ENCODE results near the gene DNAAF1. TPM values are rescaled to one million over a fixed set of nuclear protein-coding genes. Genes with fewer than 3 reads are reported as not detected.

Gene DNAAF1
- total and polyA plus RNA-seq, 2 donors (not counting 3 experiments of a cell fraction or from before 2014, with no cell fraction given): 0.01 TPM; not detected in 1

- Histone ChIP-seq H3K36me3 (ENCODE audit: control insufficient read depth in 2 of 2, extremely low read depth in 1 of 2, insufficient read depth in 2 of 2, low read length in 2 of 2) (peaks cover 6 to 44% of the 10 kb centered on the region in 2 experiments), H3K4me3 (replicated peaks in 1 of 3; ENCODE audit: insufficient read depth in 1 of 3, low read depth in 1 of 3, low read length in 3 of 3) (no peak overlapping the region), H3K9me3 (replicated peaks; ENCODE audit: control insufficient read depth, insufficient read depth, low read length) (no peaks in the 10 kb centered on the region), H3K9me1 (replicated peaks; ENCODE audit: control insufficient read depth, extremely low read depth, insufficient read depth, low read length) (no peaks in the 10 kb centered on the region), H2AFZ (ENCODE audit: low read depth, low read length) (no peak overlapping the region), H3K27me3 (ENCODE audit: control insufficient read depth in 2 of 2, insufficient read depth in 2 of 2, low read length in 2 of 2) (no peaks in the 10 kb centered on the region), H3K27ac (ENCODE audit: insufficient read depth, low read depth, low read length) (no peak overlapping the region), H3K4me1 (ENCODE audit: control insufficient read depth, extremely low read depth, insufficient read depth, low read length) (peaks cover 25% of the 10 kb centered on the region), H3K79me2 (ENCODE audit: control insufficient read depth, insufficient read depth, low read length) (peaks cover 7% of the 10 kb centered on the region), H3K9ac (replicated peaks; ENCODE audit: extremely low read depth, insufficient read depth, low read length) (no peak overlapping the region), H4K20me1 (replicated peaks; ENCODE audit: control insufficient read depth, extremely low read depth, insufficient read depth, low read length) (no peaks in the 10 kb centered on the region), H3K4me2 (ENCODE audit: insufficient read depth, low read length) (no peak overlapping the region)
- dilution Hi-C loops (cut with MboI; ENCODE audit: extremely low pct_ligation_motif_present, low sequenced_read_pairs): no loop called here
- no TSS peak for BruUV-seq (replicated peaks)
- CTCF ChIA-PET: interaction anchor here (1.1 to 2.0 kb wide), 3 partner anchors 9 to 223 kb away, joined by 3 to 6 read pairs (median 3); no protein-coding TSS in a partner anchor
- FAIRE-seq: no peak
- no peak for DNase-seq (ENCODE audit: low read depth, low spot score)
- intact Hi-C loops (cut with micrococcal nuclease): loop anchor here (5.0 kb wide), 1 partner anchor 212 kb away; the partner anchor contains the start of gene NECAB2
- POLR2A ChIA-PET: no interaction called here
- no peak for TF ChIP-seq POLR2AphosphoS5 (IDR thresholded peaks at IDR 0.05; ENCODE audit: insufficient read depth, low read depth, low read length)
- no peak for TF ChIP-seq POLR2A (IDR thresholded peaks at IDR 0.05; ENCODE audit: low read depth, low read length)
- no peak for TF ChIP-seq GATA2 (IDR thresholded peaks at IDR 0.05; ENCODE audit: insufficient read depth, insufficient read length, low read depth, low read length)
- TF ChIP-seq EZH2 (IDR thresholded peaks at IDR 0.05; ENCODE audit: borderline replicate concordance, low read depth, low read length, severe bottlenecking): no peak
- TF ChIP-seq FOS (IDR thresholded peaks at IDR 0.05; ENCODE audit: borderline replicate concordance, insufficient read depth, low read length): no peak
- no peak for TF ChIP-seq MAX (IDR thresholded peaks at IDR 0.05; ENCODE audit: insufficient read depth, insufficient read length)
- no peak for TF ChIP-seq JUN (IDR thresholded peaks at IDR 0.05; ENCODE audit: borderline replicate concordance, insufficient read depth, insufficient read length, low read depth)
- no peak for TF ChIP-seq MYC (IDR thresholded peaks at IDR 0.05; ENCODE audit: low read depth, low read length)
These were observed 34.7 kb downstream of the DNAAF1 start for GRCh38 chr16:84179612-84180320.
